ENCODE results near the gene ETDC.
"Not testable (repeated sequence)": the region's sequence is repeated elsewhere in the genome, so short reads cannot be mapped to it uniquely, and the experiment has no call there.

Gene ETDC

GRCh38 chrX:135309430-135309923 is at the start of gene ETDC:
ETDC (plus strand) TSS chrX:135309480; CDS start chrX:135309480, 0 bp downstream.
- DNase-seq: no peak

GRCh38 chrX:135260976-135261375 is 48.3 kb upstream of the ETDC start:
- not testable (repeated sequence) for DNase-seq

GRCh38 chrX:135263376-135263775 is 45.9 kb upstream of the ETDC start:
- DNase-seq: not testable (repeated sequence)

GRCh38 chrX:135264206-135264605 is 45.1 kb upstream of the ETDC start:
- DNase-seq: no peak

GRCh38 chrX:135273162-135273561 is 36.1 kb upstream of the ETDC start:
- DNase-seq: no peak

- DNase-seq: no peak
Measured at GRCh38 chrX:135275973-135276372, 33.3 kb upstream of the ETDC start.

- no peak for DNase-seq
Measured at GRCh38 chrX:135287266-135287823, 21.9 kb upstream of the ETDC start.

GRCh38 chrX:135295238-135295943 is 13.9 kb upstream of the ETDC start:
- DNase-seq: no peak

- DNase-seq: no peak
Measured at GRCh38 chrX:135295944-135296305, 13.4 kb upstream of the ETDC start.

GRCh38 chrX:135302269-135302873 is 6.9 kb upstream of the ETDC start:
- DNase-seq: no peak

- no peak for DNase-seq
Measured at GRCh38 chrX:135304741-135305140, 4.5 kb upstream of the ETDC start.

- no peak for DNase-seq
Measured at GRCh38 chrX:135307171-135307570, 2.1 kb upstream of the ETDC start.

GRCh38 chrX:135308345-135308855 is 880 bp upstream of the ETDC start:
- no peak for DNase-seq

- DNase-seq: no peak
Measured at GRCh38 chrX:135315864-135316263, 6.6 kb downstream of the ETDC start.

GRCh38 chrX:135324463-135324862 is 15.2 kb downstream of the ETDC start:
- no peak for DNase-seq

- not testable (repeated sequence) for DNase-seq
Measured at GRCh38 chrX:135325036-135325818, 15.9 kb downstream of the ETDC start.

- no peak for DNase-seq
Measured at GRCh38 chrX:135327299-135327698, 18.0 kb downstream of the ETDC start.

- DNase-seq: no peak
Measured at GRCh38 chrX:135328421-135329005, 19.2 kb downstream of the ETDC start.

GRCh38 chrX:135330706-135331105 is 21.4 kb downstream of the ETDC start:
- DNase-seq: no peak

GRCh38 chrX:135331525-135331924 is 22.2 kb downstream of the ETDC start:
- DNase-seq: no peak

GRCh38 chrX:135340831-135341230 is 31.6 kb downstream of the ETDC start:
- no peak for DNase-seq

GRCh38 chrX:135345107-135345589 is 35.9 kb downstream of the ETDC start:
- DNase-seq: no peak

- DNase-seq: no peak
Measured at GRCh38 chrX:135346975-135347374, 37.7 kb downstream of the ETDC start.
